Measurements from ENCODE around the gene STPG4.

GRCh38 chr2:47187069-47187468 is 32.0 kb upstream of the STPG4 start:
- TF ChIP-seq EP300 (IDR thresholded peaks at IDR 0.05) = no peak
- TF ChIP-seq, protein P1, sequence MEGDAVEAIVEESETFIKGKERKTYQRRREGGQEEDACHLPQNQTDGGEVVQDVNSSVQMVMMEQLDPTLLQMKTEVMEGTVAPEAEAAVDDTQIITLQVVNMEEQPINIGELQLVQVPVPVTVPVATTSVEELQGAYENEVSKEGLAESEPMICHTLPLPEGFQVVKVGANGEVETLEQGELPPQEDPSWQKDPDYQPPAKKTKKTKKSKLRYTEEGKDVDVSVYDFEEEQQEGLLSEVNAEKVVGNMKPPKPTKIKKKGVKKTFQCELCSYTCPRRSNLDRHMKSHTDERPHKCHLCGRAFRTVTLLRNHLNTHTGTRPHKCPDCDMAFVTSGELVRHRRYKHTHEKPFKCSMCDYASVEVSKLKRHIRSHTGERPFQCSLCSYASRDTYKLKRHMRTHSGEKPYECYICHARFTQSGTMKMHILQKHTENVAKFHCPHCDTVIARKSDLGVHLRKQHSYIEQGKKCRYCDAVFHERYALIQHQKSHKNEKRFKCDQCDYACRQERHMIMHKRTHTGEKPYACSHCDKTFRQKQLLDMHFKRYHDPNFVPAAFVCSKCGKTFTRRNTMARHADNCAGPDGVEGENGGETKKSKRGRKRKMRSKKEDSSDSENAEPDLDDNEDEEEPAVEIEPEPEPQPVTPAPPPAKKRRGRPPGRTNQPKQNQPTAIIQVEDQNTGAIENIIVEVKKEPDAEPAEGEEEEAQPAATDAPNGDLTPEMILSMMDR (IDR thresholded peaks at IDR 0.05) = no peak

All from esophagus muscularis mucosa (tissue), 3 donors.